Uterus (tissue), 4 donors: ENCODE results near the gene FMNL2. TPM values are rescaled to one million over a fixed set of nuclear protein-coding genes. Genes with fewer than 3 reads are reported as not detected.

Source experiments
- DNase-seq, 2 donors: peaks; one replicate each; pipeline ENCODE4 v3.0.0-alpha.2; 2019 to 2020
- H3K27ac ChIP-seq, 2 donors: fragments of 200-600 bp; sonication (generic); 1 replicate in 1 of 2; 2 replicates in 1 of 2; pipeline ENCODE4 v1.5.1; 2016 to 2018
- H3K27me3 ChIP-seq, 2 donors: fragments of 200-600 bp; sonication (generic); one replicate each; pipeline ENCODE4 v1.5.1; 2018 to 2019; ENCODE audit warnings: control low read depth in 1 of 2
- H3K36me3 ChIP-seq, 2 donors: fragments of 200-600 bp; sonication (generic); one replicate each; pipeline ENCODE4 v1.5.1; 2019; ENCODE audit warnings: control low read depth in 1 of 2
- H3K4me1 ChIP-seq, 2 donors: fragments of 200-600 bp; sonication (generic); one replicate each; pipeline ENCODE4 v1.5.1; 2018 to 2019; ENCODE audit warnings: control low read depth in 1 of 2
- H3K4me3 ChIP-seq, 2 donors: fragments of 200-600 bp; sonication (generic); 1 replicate in 1 of 2; 2 replicates in 1 of 2; pipeline ENCODE4 v1.5.1; 2018 to 2019; ENCODE audit warnings: mild to moderate bottlenecking in 1 of 2
- H3K9me3 ChIP-seq, 2 donors: fragments of 200-600 bp; sonication (generic); one replicate each; pipeline ENCODE4 v1.5.1; 2019; ENCODE audit warnings: control low read depth in 1 of 2
- CTCF ChIP-seq, 4 experiments: fragments of 200-600 bp in 2 of 4; fragments of 450-650 bp in 2 of 4; sonication (generic) in 2 of 4; IDR thresholded peaks; one replicate each; pipeline ENCODE4 v1.5.1; 2016 to 2019; ENCODE audit warnings: antibody characterized with exemption in 4 of 4, mild to moderate bottlenecking in 2 of 4, moderate library complexity in 1 of 4
- POLR2A ChIP-seq, 2 donors: fragments of 450-650 bp; IDR thresholded peaks; one replicate each; pipeline ENCODE4 v1.6.1; 2016; ENCODE audit warnings: antibody characterized with exemption in 2 of 2, mild to moderate bottlenecking in 1 of 2, moderate library complexity in 1 of 2
- intact Hi-C: fragments of 100-400 bp; cut with DNase I; formaldehyde crosslinking; loops from one replicate; pipeline ENCODE4 v1.15.1; 2023; ENCODE audit warnings: low total_unique reads
- total RNA-seq, 4 donors: library from RNA; depleted of rRNA in 3 of 4; stranded (reverse); fragments of >200 nt in 3 of 4; gene quantifications; one replicate each; pipeline versions ENCODE4 v1.1.0 to v1.2.4, GENCODE V29; 2014 to 2023
- donor health status: DM: yes; HTN: yes; CAD: no.

Gene FMNL2
- total RNA-seq, 4 donors from 2014 or later: 10.0 to 66.9 (median 33.4) TPM

- DNase-seq: no peak
- Histone ChIP-seq H3K36me3 (no peaks in the 10 kb centered on the region), H3K4me3 (no peak overlapping the region), H3K4me1 (no peaks in the 10 kb centered on the region), H3K9me3 (no peaks in the 10 kb centered on the region), H3K27ac (no peak overlapping the region), H3K27me3 (no peaks in the 10 kb centered on the region)
- TF ChIP-seq CTCF (IDR thresholded peaks at IDR 0.05): no peak
- intact Hi-C loops: no loop called here
Measured at GRCh38 chr2:152657043-152657442, 322.1 kb downstream of the FMNL2 start.

- H3K4me1 ChIP-seq: no peaks in the 10 kb centered on the region
- intact Hi-C loops: no loop called here
- no peak overlapping the region for H3K27ac ChIP-seq
- no peaks in the 10 kb centered on the region for H3K27me3 ChIP-seq
- no peak for DNase-seq
- H3K36me3 ChIP-seq: no peaks in the 10 kb centered on the region
- H3K9me3 ChIP-seq: no peaks in the 10 kb centered on the region
- no peak for TF ChIP-seq CTCF (IDR thresholded peaks at IDR 0.05)
- no peak for TF ChIP-seq POLR2A (IDR thresholded peaks at IDR 0.05)
- H3K4me3 ChIP-seq: no peak overlapping the region
Measured at GRCh38 chr2:152658221-152658620, 323.2 kb downstream of the FMNL2 start.

GRCh38 chr2:152661076-152661475, 326.1 kb downstream of the FMNL2 start:
- TF ChIP-seq POLR2A (IDR thresholded peaks at IDR 0.05): no peak
- no peak for TF ChIP-seq CTCF (IDR thresholded peaks at IDR 0.05)
- Histone ChIP-seq H3K36me3 (no peaks in the 10 kb centered on the region), H3K4me3 (no peak overlapping the region)

GRCh38 chr2:152664725-152665124, 329.8 kb downstream of the FMNL2 start:
- H3K36me3 ChIP-seq: peaks cover 0 to 4% of the 10 kb centered on the region in 2 donors

More at GRCh38 chr2:152661076-152661475, 326.1 kb downstream of the FMNL2 start:
- no peaks in the 10 kb centered on the region for H3K9me3 ChIP-seq
- no peaks in the 10 kb centered on the region for H3K4me1 ChIP-seq
- H3K27ac ChIP-seq: no peak overlapping the region
- DNase-seq: no peak
- H3K27me3 ChIP-seq: no peaks in the 10 kb centered on the region
- intact Hi-C loops: no loop called here

GRCh38 chr2:152674334-152674733, 339.4 kb downstream of the FMNL2 start:
- Histone ChIP-seq H3K27me3 (no peaks in the 10 kb centered on the region), H3K4me1 (no peaks in the 10 kb centered on the region), H3K9me3 (no peaks in the 10 kb centered on the region), H3K4me3 (no peak overlapping the region), H3K27ac (no peak overlapping the region), H3K36me3 (no peaks in the 10 kb centered on the region)
- DNase-seq: no peak
- no peak for TF ChIP-seq CTCF (IDR thresholded peaks at IDR 0.05)
- no peak for TF ChIP-seq POLR2A (IDR thresholded peaks at IDR 0.05)
- intact Hi-C loops: no loop called here

More at GRCh38 chr2:152664725-152665124, 329.8 kb downstream of the FMNL2 start:
- no peaks in the 10 kb centered on the region for H3K4me1 ChIP-seq
- H3K27ac ChIP-seq: no peak overlapping the region
- H3K4me3 ChIP-seq: no peak overlapping the region
- no peaks in the 10 kb centered on the region for H3K27me3 ChIP-seq
- no peak for DNase-seq
- no peaks in the 10 kb centered on the region for H3K9me3 ChIP-seq
- intact Hi-C loops: no loop called here
- TF ChIP-seq CTCF (IDR thresholded peaks at IDR 0.05) (no peak), POLR2A (IDR thresholded peaks at IDR 0.05) (no peak)
